ENCODE data around the gene ZNF664. TPM values are rescaled to one million over a fixed set of nuclear protein-coding genes. Genes with fewer than 3 reads are reported as not detected.

ZNF664 gene
- total RNA-seq, 1 donor from 2014 or later = 198 TPM

DNA sequence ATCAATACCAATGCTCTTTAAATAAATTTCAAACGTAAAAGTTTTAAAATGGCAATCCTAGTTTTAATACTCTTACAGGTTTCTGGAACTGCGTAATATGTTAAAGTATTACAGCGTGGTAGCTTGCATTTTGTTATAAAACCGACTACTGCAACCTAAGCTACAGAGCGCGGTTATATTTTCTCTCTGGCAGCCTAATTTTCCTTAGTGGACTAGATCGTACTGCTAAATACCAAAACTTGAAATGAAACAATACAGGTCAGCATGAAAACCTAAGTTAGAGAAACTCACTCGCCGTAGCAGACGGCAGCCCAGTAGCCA lies 1.6 kb upstream of the ZNF664 start:
- no peak for DNase-seq (ENCODE audit: low spot score, unreplicated experiment)
- Mint-ChIP-seq H3K9me3 (ENCODE audit: low read depth) (no peaks in the 10 kb centered on the region), H3K36me3 (ENCODE audit: insufficient read depth) (peaks cover 13% of the 10 kb centered on the region), H3K4me3 (ENCODE audit: low read depth) (peak overlapping the region; percentile 92), H3K4me1 (ENCODE audit: low read depth) (peaks cover 37% of the 10 kb centered on the region), H3K27ac (peak overlapping the region; percentile 99), H3K27me3 (no peaks in the 10 kb centered on the region)
- TF ChIP-seq, protein P1, sequence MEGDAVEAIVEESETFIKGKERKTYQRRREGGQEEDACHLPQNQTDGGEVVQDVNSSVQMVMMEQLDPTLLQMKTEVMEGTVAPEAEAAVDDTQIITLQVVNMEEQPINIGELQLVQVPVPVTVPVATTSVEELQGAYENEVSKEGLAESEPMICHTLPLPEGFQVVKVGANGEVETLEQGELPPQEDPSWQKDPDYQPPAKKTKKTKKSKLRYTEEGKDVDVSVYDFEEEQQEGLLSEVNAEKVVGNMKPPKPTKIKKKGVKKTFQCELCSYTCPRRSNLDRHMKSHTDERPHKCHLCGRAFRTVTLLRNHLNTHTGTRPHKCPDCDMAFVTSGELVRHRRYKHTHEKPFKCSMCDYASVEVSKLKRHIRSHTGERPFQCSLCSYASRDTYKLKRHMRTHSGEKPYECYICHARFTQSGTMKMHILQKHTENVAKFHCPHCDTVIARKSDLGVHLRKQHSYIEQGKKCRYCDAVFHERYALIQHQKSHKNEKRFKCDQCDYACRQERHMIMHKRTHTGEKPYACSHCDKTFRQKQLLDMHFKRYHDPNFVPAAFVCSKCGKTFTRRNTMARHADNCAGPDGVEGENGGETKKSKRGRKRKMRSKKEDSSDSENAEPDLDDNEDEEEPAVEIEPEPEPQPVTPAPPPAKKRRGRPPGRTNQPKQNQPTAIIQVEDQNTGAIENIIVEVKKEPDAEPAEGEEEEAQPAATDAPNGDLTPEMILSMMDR (IDR thresholded peaks at IDR 0.05; ENCODE audit: unreplicated experiment) = no peak

DNA sequence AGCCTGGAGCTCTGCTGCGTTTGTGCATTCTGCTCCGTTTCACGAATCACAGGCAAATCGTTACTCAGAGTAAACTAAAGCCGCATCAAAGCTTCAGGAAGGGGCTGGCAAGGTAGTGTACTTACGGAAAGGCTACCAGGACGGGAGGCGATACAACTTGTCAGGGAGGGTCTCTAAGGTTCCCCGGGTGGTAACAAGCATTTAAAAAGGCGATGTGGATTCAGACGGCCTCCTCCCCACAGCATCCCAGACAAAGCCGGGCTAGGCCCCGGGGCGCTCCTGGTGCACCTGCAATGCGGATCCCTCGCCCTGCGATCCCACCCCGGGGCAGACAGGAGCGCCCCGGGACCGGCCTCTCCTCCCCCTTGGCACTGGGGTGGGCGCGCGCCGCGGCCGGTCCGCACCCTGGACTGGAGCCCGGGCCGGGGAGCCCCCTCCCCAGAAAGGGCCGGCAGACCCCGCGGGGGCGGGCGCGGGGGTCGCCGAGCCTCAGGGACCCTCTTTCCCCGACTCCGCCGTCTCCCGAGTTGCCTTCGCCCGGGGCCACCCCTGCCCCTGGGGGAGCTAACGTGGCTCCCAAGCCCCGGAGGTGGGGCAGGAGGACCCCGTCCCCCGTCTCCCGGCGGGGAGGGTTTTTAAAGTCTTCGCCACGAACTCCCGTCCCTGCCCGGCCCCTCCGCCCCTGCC lies 1.1 kb upstream of the ZNF664 start:
- no peak for DNase-seq (ENCODE audit: low spot score, unreplicated experiment)

DNA sequence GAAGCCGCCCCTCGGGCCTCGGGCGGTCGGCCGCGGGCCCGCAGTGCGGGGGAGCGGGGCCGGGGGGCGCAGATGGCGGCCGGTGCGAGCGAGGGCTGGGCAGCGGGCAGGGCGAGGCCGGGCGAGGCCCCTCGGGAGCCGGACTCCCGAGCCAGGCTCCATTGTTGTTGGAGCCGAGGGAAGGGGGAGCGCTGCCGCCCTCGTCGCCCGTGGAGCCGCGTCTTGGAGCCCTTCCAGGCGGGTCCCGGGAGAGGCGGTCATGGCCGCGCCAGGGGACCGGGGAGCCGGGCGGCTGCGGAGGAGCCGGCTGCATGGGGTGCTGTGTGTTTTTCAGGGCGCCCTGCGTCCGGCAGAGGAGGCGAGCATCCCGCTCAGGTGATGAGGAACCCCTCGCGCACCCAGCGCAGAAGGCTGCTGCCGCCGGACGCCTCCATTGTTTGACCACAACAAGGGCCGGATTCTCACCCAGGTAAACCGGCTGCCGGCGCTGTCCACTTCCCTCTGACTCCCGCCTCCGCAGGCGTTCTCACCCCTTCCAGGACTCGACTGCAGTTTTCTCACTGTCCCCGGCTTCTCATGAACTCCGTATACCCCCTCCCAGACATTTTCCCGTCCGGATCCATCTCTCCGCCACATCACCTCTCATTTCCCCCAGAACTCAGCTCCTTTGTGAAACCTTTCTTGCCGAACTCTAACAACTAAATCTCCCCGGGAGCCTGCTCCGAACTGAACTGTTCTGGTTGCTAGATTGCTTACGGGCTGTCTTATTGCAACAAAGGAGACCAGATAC lies 732 bp downstream of the ZNF664 start:
- H3K4me3 Mint-ChIP-seq (ENCODE audit: low read depth) = peak overlapping the region; percentile 99
- H3K27ac Mint-ChIP-seq = peak overlapping the region; percentile 97
- H3K27me3 Mint-ChIP-seq = no peaks in the 10 kb centered on the region
- H3K4me1 Mint-ChIP-seq (ENCODE audit: low read depth) = peaks cover 35% of the 10 kb centered on the region
- no peaks in the 10 kb centered on the region for H3K9me3 Mint-ChIP-seq (ENCODE audit: low read depth)
- peak; percentile 41 for DNase-seq (ENCODE audit: low spot score, unreplicated experiment)
- TF ChIP-seq, protein P1 (IDR thresholded peaks at IDR 0.05; ENCODE audit: unreplicated experiment) = no peak
- peaks cover 15% of the 10 kb centered on the region for H3K36me3 Mint-ChIP-seq (ENCODE audit: insufficient read depth)

More for the DNA sequence above, 1.1 kb upstream of the ZNF664 start:
- peaks cover 14% of the 10 kb centered on the region for H3K36me3 Mint-ChIP-seq (ENCODE audit: insufficient read depth)
- peaks cover 37% of the 10 kb centered on the region for H3K4me1 Mint-ChIP-seq (ENCODE audit: low read depth)
- H3K27ac Mint-ChIP-seq = peak overlapping the region; percentile 99
- TF ChIP-seq, protein P1 (IDR thresholded peaks at IDR 0.05; ENCODE audit: unreplicated experiment) = no peak
- no peaks in the 10 kb centered on the region for H3K27me3 Mint-ChIP-seq
- H3K4me3 Mint-ChIP-seq (ENCODE audit: low read depth) = peak overlapping the region; percentile 92
- H3K9me3 Mint-ChIP-seq (ENCODE audit: low read depth) = no peaks in the 10 kb centered on the region

DNA sequence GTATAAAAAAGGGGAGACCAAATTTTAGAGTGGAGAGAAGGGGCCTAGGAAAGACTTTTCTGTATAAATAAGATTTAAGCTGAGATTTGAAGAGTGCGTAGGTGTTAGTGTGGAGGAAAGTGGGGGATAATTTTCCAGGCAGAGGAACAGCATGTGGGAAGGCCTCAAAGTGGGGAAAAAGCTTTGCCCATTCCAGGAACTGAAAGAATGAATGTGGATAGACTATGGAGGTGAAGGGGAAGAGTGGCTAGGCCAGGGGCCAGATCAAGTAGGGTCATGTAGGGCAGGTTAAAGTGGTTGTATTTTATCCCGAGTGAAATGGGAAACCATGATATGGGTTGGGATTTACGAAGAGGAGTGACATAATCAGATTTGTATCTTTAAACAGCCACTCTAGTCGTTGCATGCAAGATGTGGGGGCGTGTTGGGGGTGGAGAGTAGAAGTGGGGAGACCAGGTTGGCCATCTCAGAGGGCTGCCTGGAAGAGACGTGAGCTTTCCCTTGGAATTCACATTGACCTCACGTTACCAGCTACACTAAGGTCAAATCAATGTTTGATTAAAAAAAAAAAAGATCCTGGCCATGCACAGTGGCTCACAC lies 3.3 kb downstream of the ZNF664 start:
- H3K9me3 Mint-ChIP-seq (ENCODE audit: low read depth) = no peaks in the 10 kb centered on the region
- peak overlapping the region; percentile 8 for H3K27ac Mint-ChIP-seq
- H3K4me1 Mint-ChIP-seq (ENCODE audit: low read depth) = peaks cover 25% of the 10 kb centered on the region
- DNase-seq (ENCODE audit: low spot score, unreplicated experiment) = no peak
- TF ChIP-seq, protein P1 (IDR thresholded peaks at IDR 0.05; ENCODE audit: unreplicated experiment) = no peak
- peaks cover 12% of the 10 kb centered on the region for H3K36me3 Mint-ChIP-seq (ENCODE audit: insufficient read depth)
- H3K4me3 Mint-ChIP-seq (ENCODE audit: low read depth) = no peak overlapping the region
- H3K27me3 Mint-ChIP-seq = no peaks in the 10 kb centered on the region

GRCh38 chr12:123979566-123979965 lies 6.6 kb downstream of the ZNF664 start:
- DNase-seq (ENCODE audit: low spot score, unreplicated experiment) = no peak
- Mint-ChIP-seq H3K27ac (no peak overlapping the region), H3K4me1 (ENCODE audit: low read depth) (peaks cover 41% of the 10 kb centered on the region), H3K4me3 (ENCODE audit: low read depth) (no peak overlapping the region), H3K27me3 (no peaks in the 10 kb centered on the region), H3K9me3 (ENCODE audit: low read depth) (no peaks in the 10 kb centered on the region), H3K36me3 (ENCODE audit: insufficient read depth) (peaks cover 13% of the 10 kb centered on the region)
- TF ChIP-seq, protein P1 (IDR thresholded peaks at IDR 0.05; ENCODE audit: unreplicated experiment) = no peak
